ENCODE results near the gene MUC5AC.

DNA sequence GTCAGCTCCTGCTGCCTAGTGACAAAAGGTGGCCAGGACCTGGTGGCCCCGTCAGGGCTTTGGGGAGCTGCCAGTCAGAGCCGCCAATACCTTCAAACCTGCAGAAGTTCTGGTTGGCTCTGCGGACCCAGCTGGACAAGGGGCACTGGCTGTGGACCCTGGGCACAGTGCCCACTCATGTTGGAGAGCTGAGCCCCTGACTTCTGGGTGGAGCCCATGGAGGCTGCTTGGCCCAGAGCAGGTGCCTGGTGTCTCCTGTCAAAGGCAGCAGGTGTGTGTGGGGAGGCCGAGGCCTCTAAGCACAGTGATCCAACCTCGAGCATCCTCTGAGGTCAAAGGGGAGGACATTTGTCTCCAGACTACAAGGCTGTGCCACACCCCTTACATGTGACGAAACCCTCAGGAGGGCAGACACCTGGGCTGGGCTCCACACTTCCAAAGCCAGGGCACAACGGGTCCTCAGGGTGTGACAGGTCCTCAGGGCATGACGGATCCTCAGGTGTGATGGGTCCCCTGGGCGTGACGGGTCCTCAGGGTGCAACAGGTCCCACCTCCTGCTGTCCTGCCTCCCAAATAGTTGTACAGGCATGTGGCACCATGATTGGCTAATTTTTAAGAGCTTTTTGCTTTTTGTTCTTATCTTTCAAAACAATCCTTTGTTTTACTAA is 46.1 kb upstream of the MUC5AC start:
- no peak for TF ChIP-seq POLR2A (IDR thresholded peaks at IDR 0.05)
- TF ChIP-seq, protein P1, sequence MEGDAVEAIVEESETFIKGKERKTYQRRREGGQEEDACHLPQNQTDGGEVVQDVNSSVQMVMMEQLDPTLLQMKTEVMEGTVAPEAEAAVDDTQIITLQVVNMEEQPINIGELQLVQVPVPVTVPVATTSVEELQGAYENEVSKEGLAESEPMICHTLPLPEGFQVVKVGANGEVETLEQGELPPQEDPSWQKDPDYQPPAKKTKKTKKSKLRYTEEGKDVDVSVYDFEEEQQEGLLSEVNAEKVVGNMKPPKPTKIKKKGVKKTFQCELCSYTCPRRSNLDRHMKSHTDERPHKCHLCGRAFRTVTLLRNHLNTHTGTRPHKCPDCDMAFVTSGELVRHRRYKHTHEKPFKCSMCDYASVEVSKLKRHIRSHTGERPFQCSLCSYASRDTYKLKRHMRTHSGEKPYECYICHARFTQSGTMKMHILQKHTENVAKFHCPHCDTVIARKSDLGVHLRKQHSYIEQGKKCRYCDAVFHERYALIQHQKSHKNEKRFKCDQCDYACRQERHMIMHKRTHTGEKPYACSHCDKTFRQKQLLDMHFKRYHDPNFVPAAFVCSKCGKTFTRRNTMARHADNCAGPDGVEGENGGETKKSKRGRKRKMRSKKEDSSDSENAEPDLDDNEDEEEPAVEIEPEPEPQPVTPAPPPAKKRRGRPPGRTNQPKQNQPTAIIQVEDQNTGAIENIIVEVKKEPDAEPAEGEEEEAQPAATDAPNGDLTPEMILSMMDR (IDR thresholded peaks at IDR 0.05): no peak

Data from adrenal gland (tissue), 5 donors.